Endodermal cell (in vitro differentiated cells): ENCODE data around the gene C1QTNF12. TPM values are rescaled to one million over a fixed set of nuclear protein-coding genes. Genes with fewer than 3 reads are reported as not detected.

Experiments used
- DNase-seq: peaks from one replicate; pipeline ENCODE4 v3.0.0-alpha.2; 2017
- H3K27ac ChIP-seq: 2 replicates; pipeline ENCODE4 v1.5.1; 2013; ENCODE audit warnings: mild to moderate bottlenecking, low read depth, low read length, moderate library complexity
- H3K27me3 ChIP-seq: 2 replicates; pipeline ENCODE4 v1.6.1; 2013; ENCODE audit warnings: mild to moderate bottlenecking, low read length, moderate library complexity; ENCODE audit not compliant: insufficient read depth, control insufficient read depth, poor library complexity, severe bottlenecking
- H3K36me3 ChIP-seq: 2 replicates; pipeline ENCODE4 v1.7.0; 2013; ENCODE audit warnings: mild to moderate bottlenecking, low read length, moderate library complexity; ENCODE audit not compliant: control insufficient read depth, insufficient read depth
- H3K4me1 ChIP-seq: one replicate; pipeline ENCODE4 v1.7.0; 2013; ENCODE audit warnings: low read length; ENCODE audit not compliant: control insufficient read depth, insufficient read depth
- H3K4me3 ChIP-seq: 2 replicates; pipeline ENCODE4 v1.5.1; 2013; ENCODE audit warnings: mild to moderate bottlenecking, low read length, moderate library complexity
- H3K9ac ChIP-seq: 2 replicates; pipeline ENCODE4 v1.6.1; 2013; ENCODE audit warnings: mild to moderate bottlenecking, low read length, moderate library complexity; ENCODE audit not compliant: poor library complexity, severe bottlenecking; ENCODE audit errors: extremely low read depth
- H3K9me3 ChIP-seq: 2 replicates; pipeline ENCODE4 v1.6.1; 2013; ENCODE audit warnings: mild to moderate bottlenecking, low read length, moderate library complexity; ENCODE audit not compliant: control insufficient read depth
- H3K27ac Mint-ChIP-seq: 2 replicates; pipeline ENCODE4 v1.8.0; 2020; ENCODE audit warnings: mixed read lengths
- H3K27me3 Mint-ChIP-seq: 2 replicates; pipeline ENCODE4 v1.8.0; 2021; ENCODE audit warnings: mild to moderate bottlenecking, mixed read lengths; ENCODE audit not compliant: insufficient read depth
- H3K36me3 Mint-ChIP-seq: 2 replicates; pipeline ENCODE4 v1.8.0; 2020; ENCODE audit warnings: low read depth, mixed read lengths
- H3K4me1 Mint-ChIP-seq: 2 replicates; pipeline ENCODE4 v1.8.0; 2020; ENCODE audit warnings: mixed read lengths
- H3K4me3 Mint-ChIP-seq: 2 replicates; pipeline ENCODE4 v1.8.0; 2020; ENCODE audit warnings: mild to moderate bottlenecking, moderate library complexity, mixed read lengths
- H3K9me3 Mint-ChIP-seq: 2 replicates; pipeline ENCODE4 v1.8.0; 2020; ENCODE audit warnings: mild to moderate bottlenecking, mixed read lengths
- WGBS, 2 experiments: methylation state at CpG; one replicate each; pipeline versions ENCODE4 v1.1.5 to v1.1.7; 2013; ENCODE audit warnings: missing lambda C conversion rate in 2 of 2, mixed read lengths in 1 of 2; ENCODE audit not compliant: insufficient coverage in 1 of 2, insufficient read length in 1 of 2; 5-methylcytosine and 5-hydroxymethylcytosine counted together
- total RNA-seq, 2 donors: library from RNA; stranded (reverse); fragmentation: NEBNext Ultra II Directional in 1 of 2; extraction: Animal tissue kit (Norgen Biotek cat#: 25700) in 1 of 2; gene quantifications; 2 replicates in 1 of 2; 3 replicates in 1 of 2; pipeline ENCODE4 v1.2.1, GENCODE V29; 2021
- TF ChIP-seq, protein P1 (sequence below): fragments of 200-600 bp; sonication (generic); conservative IDR thresholded peaks from 2 replicates; pipeline ENCODE4 v1.5.0; 2021; ENCODE audit warnings: antibody characterized with exemption, mild to moderate bottlenecking

Gene C1QTNF12
- total RNA-seq, 2 donors from 2014 or later: 8.1 to 13.5 TPM

DNA sequence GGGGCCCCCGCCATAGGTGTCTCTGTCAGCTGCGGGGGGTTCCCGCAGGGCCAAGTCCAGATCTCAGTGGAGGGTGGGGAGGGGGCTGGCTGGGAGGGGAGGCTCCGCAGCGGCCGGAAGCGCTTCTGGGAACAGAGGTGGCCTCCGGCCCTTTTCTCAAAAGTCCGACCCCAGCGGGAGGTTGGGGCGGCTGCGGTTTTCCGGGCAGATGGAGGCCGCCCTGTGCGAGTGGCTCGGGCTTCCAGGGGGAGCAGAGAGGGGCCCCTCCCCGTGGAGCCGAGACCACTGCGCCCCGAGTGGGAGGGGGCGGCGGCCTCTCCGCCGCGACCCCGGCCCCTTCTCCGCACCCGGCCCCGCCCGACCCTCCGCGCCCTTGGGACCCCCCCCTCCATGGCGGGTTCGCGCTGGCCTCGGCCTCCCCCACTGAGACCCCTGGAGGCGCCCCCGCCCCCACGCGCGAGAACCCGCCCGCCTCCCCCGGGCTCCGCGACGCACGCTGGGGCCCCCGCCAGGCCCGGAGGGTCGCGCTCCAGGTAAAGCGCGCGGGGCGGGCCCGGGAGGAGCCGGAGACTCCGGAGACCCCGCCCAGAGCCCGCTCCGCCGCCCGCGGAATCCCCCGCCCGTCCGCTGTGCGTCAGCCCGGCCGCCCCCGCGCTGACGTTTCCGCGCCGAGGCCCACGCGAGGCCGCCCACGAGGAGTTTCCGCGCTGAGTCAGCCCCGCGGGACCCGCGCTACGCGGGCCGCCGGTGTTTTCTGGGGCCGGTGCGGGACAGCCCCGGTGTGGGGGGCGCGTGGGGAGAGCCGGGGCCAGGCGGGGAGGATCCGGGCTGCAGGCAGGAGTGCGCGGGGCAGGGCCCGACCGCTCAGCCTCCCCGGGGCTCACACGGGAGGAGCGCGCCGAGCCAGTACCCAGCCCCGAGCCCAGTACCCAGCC lies 45.4 kb downstream of the C1QTNF12 start:
- TF ChIP-seq, protein P1, sequence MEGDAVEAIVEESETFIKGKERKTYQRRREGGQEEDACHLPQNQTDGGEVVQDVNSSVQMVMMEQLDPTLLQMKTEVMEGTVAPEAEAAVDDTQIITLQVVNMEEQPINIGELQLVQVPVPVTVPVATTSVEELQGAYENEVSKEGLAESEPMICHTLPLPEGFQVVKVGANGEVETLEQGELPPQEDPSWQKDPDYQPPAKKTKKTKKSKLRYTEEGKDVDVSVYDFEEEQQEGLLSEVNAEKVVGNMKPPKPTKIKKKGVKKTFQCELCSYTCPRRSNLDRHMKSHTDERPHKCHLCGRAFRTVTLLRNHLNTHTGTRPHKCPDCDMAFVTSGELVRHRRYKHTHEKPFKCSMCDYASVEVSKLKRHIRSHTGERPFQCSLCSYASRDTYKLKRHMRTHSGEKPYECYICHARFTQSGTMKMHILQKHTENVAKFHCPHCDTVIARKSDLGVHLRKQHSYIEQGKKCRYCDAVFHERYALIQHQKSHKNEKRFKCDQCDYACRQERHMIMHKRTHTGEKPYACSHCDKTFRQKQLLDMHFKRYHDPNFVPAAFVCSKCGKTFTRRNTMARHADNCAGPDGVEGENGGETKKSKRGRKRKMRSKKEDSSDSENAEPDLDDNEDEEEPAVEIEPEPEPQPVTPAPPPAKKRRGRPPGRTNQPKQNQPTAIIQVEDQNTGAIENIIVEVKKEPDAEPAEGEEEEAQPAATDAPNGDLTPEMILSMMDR: no peak
- Histone ChIP-seq H3K4me1 (no peaks in the 10 kb centered on the region), H3K27ac (no peak overlapping the region), H3K9me3 (no peaks in the 10 kb centered on the region), H3K4me3 (no peak overlapping the region), H3K36me3 (no peaks in the 10 kb centered on the region), H3K9ac (no peak overlapping the region), H3K27me3 (peaks cover 22% of the 10 kb centered on the region)
- Mint-ChIP-seq H3K36me3 (no peaks in the 10 kb centered on the region), H3K4me3 (peak overlapping the region; percentile 43), H3K4me1 (no peaks in the 10 kb centered on the region), H3K9me3 (no peaks in the 10 kb centered on the region), H3K27me3 (peaks cover 5% of the 10 kb centered on the region), H3K27ac (no peak overlapping the region)
- 5 to 10% methylated on average over 8 to 106 of the region's 109 CpGs for WGBS, 2 experiments
- DNase-seq: peak; percentile 80

DNA sequence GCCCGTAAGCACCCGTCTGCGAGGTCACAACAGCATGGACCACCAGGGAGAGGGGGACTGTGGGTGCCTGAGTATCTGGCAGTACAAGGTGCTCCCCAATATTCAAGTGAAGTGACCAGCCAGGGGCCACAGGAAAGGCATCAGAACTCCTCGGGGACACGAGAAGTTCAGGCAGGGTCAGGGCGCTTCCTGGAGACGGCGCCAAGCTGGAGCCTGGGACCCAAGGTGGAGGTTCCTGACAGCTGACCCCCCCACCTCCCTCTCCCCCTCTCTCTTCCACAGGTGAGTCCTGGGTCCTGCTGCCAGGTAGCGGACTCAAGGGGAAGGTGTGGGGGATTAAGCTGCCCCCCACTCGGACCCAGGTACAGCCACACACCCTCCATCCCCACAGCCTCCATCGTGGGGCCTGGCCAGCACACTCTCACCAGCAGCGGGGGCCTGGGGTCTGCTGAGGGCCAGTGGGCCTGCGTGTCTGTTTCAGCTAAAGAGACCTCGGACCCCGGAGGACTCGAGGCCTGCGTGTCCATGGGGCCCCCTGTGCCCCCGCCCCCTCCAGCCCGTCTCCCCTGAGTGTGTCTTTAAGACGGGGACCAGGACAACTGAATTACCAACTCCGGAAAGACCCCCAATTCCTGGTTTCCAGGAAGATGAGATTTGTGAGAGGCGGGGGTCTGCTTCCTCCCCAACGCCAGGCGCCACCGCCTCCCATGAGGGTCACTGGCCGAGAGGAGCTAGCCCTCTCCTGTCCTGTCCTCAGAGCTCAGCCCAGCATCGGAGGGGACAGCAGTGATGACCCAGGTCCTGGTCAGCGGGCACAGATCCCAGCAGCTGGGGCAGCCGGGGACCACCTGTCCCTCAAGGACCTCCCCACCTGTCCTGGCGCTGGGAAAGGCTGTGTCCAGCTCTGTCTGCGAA lies 46.3 kb downstream of the C1QTNF12 start:
- Mint-ChIP-seq H3K9me3 (peaks cover under 1% of the 10 kb centered on the region), H3K27ac (no peak overlapping the region), H3K4me1 (no peaks in the 10 kb centered on the region), H3K4me3 (peak overlapping the region; percentile 43), H3K36me3 (no peaks in the 10 kb centered on the region), H3K27me3 (peaks cover 6% of the 10 kb centered on the region)
- Histone ChIP-seq H3K27me3 (peaks cover 12% of the 10 kb centered on the region), H3K36me3 (no peaks in the 10 kb centered on the region), H3K27ac (no peak overlapping the region), H3K4me1 (no peaks in the 10 kb centered on the region), H3K9ac (no peak overlapping the region), H3K4me3 (no peak overlapping the region), H3K9me3 (no peaks in the 10 kb centered on the region)
- WGBS, 2 experiments: 86 to 89% methylated on average over 19 to 31 of the region's 31 CpGs
- TF ChIP-seq, protein P1: no peak
- no peak for DNase-seq

DNA sequence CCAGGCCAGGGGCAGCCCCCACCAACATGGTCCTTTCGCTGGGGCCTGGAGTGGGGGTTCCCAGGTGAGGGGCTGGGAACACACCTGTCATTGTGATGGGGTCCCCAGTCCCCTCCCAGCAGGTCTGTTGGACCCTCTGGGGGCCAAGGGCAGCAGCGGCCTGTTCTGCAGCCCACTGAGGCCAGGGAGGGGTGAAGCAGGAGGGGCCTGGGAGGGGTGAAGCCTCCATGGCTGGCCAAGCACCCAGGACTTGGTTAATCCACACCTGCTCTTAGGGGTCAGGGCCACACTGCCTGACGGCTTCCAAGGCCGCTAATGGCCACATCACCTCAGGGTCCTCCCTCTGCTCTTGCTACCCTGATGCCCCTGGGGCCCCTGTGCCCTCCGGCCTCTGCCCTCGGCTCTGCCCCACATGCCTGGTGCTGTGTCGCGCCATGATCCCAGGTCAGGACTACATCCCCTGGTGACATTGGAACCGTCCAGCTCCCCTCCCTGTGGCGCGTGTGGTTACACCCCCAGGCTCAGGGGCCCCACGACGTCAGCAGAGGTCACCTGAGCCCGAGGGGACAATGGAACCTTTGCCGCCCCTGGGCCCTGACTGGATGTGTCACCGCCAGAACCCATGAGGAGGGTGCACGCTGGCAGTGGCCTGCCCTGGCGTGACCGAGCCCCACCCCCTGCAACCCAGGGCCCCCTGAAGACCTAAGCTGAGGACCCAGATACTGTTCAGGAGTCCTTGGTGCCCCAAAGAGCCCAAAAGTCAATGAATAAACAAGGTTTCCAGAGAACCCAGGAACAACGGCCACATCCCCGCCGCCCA lies 47.2 kb downstream of the C1QTNF12 start:
- Histone ChIP-seq H3K27ac (no peak overlapping the region), H3K9ac (no peak overlapping the region), H3K4me1 (no peaks in the 10 kb centered on the region), H3K9me3 (peaks cover 6% of the 10 kb centered on the region), H3K4me3 (no peak overlapping the region), H3K36me3 (no peaks in the 10 kb centered on the region), H3K27me3 (peaks cover 8% of the 10 kb centered on the region)
- TF ChIP-seq, protein P1: no peak
- H3K4me1 Mint-ChIP-seq: no peaks in the 10 kb centered on the region
- H3K27ac Mint-ChIP-seq: no peak overlapping the region
- peak overlapping the region; percentile 43 for H3K4me3 Mint-ChIP-seq
- H3K9me3 Mint-ChIP-seq: peaks cover 10% of the 10 kb centered on the region
- peaks cover 11% of the 10 kb centered on the region for H3K27me3 Mint-ChIP-seq
- 91 to 96% methylated on average over 12 to 22 of the region's 22 CpGs for WGBS, 2 experiments
- no peaks in the 10 kb centered on the region for H3K36me3 Mint-ChIP-seq
- peak; percentile 46 for DNase-seq
